NB4 (cell line): ENCODE data around the gene BLVRA.

Source experiments
- CTCF ChIP-seq: IDR thresholded peaks from one replicate; pipeline ENCODE4 v1.5.1; 2012; ENCODE audit warnings: low read depth, low read length
- MAX ChIP-seq: IDR thresholded peaks from 2 replicates; pipeline ENCODE4 v1.6.1; 2011; ENCODE audit warnings: low read depth, low read length
- MYC ChIP-seq: IDR thresholded peaks from 2 replicates; pipeline ENCODE4 v1.6.1; 2011; ENCODE audit warnings: low read depth, low read length
- POLR2A ChIP-seq: IDR thresholded peaks from 2 replicates; pipeline ENCODE4 v1.6.1; 2011; ENCODE audit warnings: mild to moderate bottlenecking; ENCODE audit not compliant: insufficient read length; ENCODE audit errors: extremely low read depth

GRCh38 chr7:43742692-43743091, 15.8 kb upstream of the BLVRA start:
- no peak for TF ChIP-seq POLR2A
- TF ChIP-seq CTCF = no peak
- no peak for TF ChIP-seq MAX
- no peak for TF ChIP-seq MYC
